Measurements from ENCODE around the gene SNAPC2.
"Not testable (repeated sequence)": the region's sequence is repeated elsewhere in the genome, so short reads cannot be mapped to it uniquely, and the experiment has no call there.

Gene SNAPC2

GRCh38 chr19:7941895-7942596 is 21.9 kb downstream of the SNAPC2 start:
- no peak for FAIRE-seq

GRCh38 chr19:7942981-7943443 is 22.9 kb downstream of the SNAPC2 start:
- FAIRE-seq = no peak

- peak; percentile 99 for FAIRE-seq
These were observed 23.5 kb downstream of the SNAPC2 start, which contains the start of gene TIMM44 for GRCh38 chr19:7943444-7944176. Gene TIMM44, minus strand, starts transcription at chr19:7943666. Its CDS starts 15 bp downstream, at chr19:7943651.

- FAIRE-seq = peak; percentile 77
These were observed 24.1 kb downstream of the SNAPC2 start for GRCh38 chr19:7944177-7944761.

GRCh38 chr19:7947939-7948338 is 27.8 kb downstream of the SNAPC2 start:
- FAIRE-seq = no peak

- FAIRE-seq = no peak
These were observed 32.9 kb downstream of the SNAPC2 start for GRCh38 chr19:7953060-7953459.

GRCh38 chr19:7953576-7953975 is 33.4 kb downstream of the SNAPC2 start:
- no peak for FAIRE-seq

GRCh38 chr19:7955696-7956095 is 35.6 kb downstream of the SNAPC2 start:
- FAIRE-seq = no peak

- no peak for FAIRE-seq
These were observed 39.1 kb downstream of the SNAPC2 start for GRCh38 chr19:7959211-7959610.

- FAIRE-seq = not testable (repeated sequence)
These were observed 40.9 kb downstream of the SNAPC2 start for GRCh38 chr19:7961082-7961481.

- FAIRE-seq = no peak
These were observed 41.9 kb downstream of the SNAPC2 start for GRCh38 chr19:7961920-7962626.

- no peak for FAIRE-seq
These were observed 42.6 kb downstream of the SNAPC2 start for GRCh38 chr19:7962644-7963268.

GRCh38 chr19:7963566-7963965 is 43.4 kb downstream of the SNAPC2 start:
- no peak for FAIRE-seq

- FAIRE-seq = no peak
These were observed 45.2 kb downstream of the SNAPC2 start for GRCh38 chr19:7965259-7965841.

- no peak for FAIRE-seq
These were observed 46.0 kb downstream of the SNAPC2 start for GRCh38 chr19:7965921-7966665.

- FAIRE-seq = no peak
These were observed 48.1 kb downstream of the SNAPC2 start for GRCh38 chr19:7968008-7968795.

- FAIRE-seq = no peak
These were observed 48.8 kb downstream of the SNAPC2 start for GRCh38 chr19:7968796-7969554.

- FAIRE-seq = no peak
These were observed 49.4 kb downstream of the SNAPC2 start for GRCh38 chr19:7969555-7969939.

GRCh38 chr19:7970716-7971448 is 50.7 kb downstream of the SNAPC2 start:
- FAIRE-seq = no peak
